ENCODE measurements around the gene SRPK2. TPM values are rescaled to one million over a fixed set of nuclear protein-coding genes. Genes with fewer than 3 reads are reported as not detected.

The SRPK2 gene
- total RNA-seq, 1 experiment from 2014 or later = 50.5 TPM

- no peak for TF ChIP-seq ZNF532 (CRISPR knock-in tag; IDR thresholded peaks at IDR 0.05; ENCODE audit: borderline replicate concordance)
- no peak for TF ChIP-seq MLX (CRISPR knock-in tag; IDR thresholded peaks at IDR 0.05)
- no peak for TF ChIP-seq MYBL2 (CRISPR knock-in tag; IDR thresholded peaks at IDR 0.05)
- no peak for TF ChIP-seq PRRX2 (CRISPR knock-in tag; IDR thresholded peaks at IDR 0.05)
- no peak for TF ChIP-seq CDX4 (CRISPR knock-in tag; IDR thresholded peaks at IDR 0.05; ENCODE audit: borderline replicate concordance)
- TF ChIP-seq E2F5 (CRISPR knock-in tag; IDR thresholded peaks at IDR 0.05) = no peak
- no peak for TF ChIP-seq CBFB (CRISPR knock-in tag; IDR thresholded peaks at IDR 0.05; ENCODE audit: low read depth)
- no peak for TF ChIP-seq USF1 (CRISPR knock-in tag; IDR thresholded peaks at IDR 0.05)
- TF ChIP-seq ZNF232 (CRISPR knock-in tag; IDR thresholded peaks at IDR 0.05) = no peak
Measured at GRCh38 chr7:105367458-105367857, 21.3 kb downstream of the SRPK2 start (continued).

GRCh38 chr7:105365541-105366534 is 22.9 kb downstream of the SRPK2 start:
- peaks cover 27% of the 10 kb centered on the region for H3K36me3 Mint-ChIP-seq
- CTCF ChIA-PET = interaction anchor here (0.6 to 2.1 kb wide), 2 partner anchors 9 to 291 kb away, joined by 3 to 8 read pairs; no protein-coding TSS in a partner anchor
- ATAC-seq (no peak), DNase-seq (ENCODE audit: low spot score) (no peak)
- peaks cover 23% of the 10 kb centered on the region for H3K4me1 Mint-ChIP-seq
- TF ChIP-seq JUN (CRISPR knock-in tag; IDR thresholded peaks at IDR 0.05) = no peak
- no peak for TF ChIP-seq MAX (CRISPR knock-in tag; IDR thresholded peaks at IDR 0.05)
- TF ChIP-seq STAT6 (CRISPR knock-in tag; conservative IDR thresholded peaks at IDR 0.05; ENCODE audit: low read depth) = no peak
- no peak for TF ChIP-seq FOXP1 (CRISPR knock-in tag; IDR thresholded peaks at IDR 0.05; ENCODE audit: borderline replicate concordance)
- TF ChIP-seq NFE2L1 (CRISPR knock-in tag; IDR thresholded peaks at IDR 0.05) = no peak
- H3K4me3 Mint-ChIP-seq = no peak overlapping the region
- no peaks in the 10 kb centered on the region for H3K27me3 Mint-ChIP-seq (ENCODE audit: low read depth)
- POLR2A ChIA-PET = interaction anchor here (0.5 to 0.7 kb wide), 2 partner anchors 33 to 39 kb away, joined by 3 read pairs; no protein-coding TSS in a partner anchor
- peak overlapping the region; percentile 41; the same call in 1 of the 2 replicates for H3K27ac Mint-ChIP-seq
- H3K9me3 Mint-ChIP-seq = peaks cover 16% of the 10 kb centered on the region
